SK-N-SH treated with all-trans-retinoic acid at 6 μM for 48 hours (cell line): ENCODE data around the gene C10orf62.

Experiments
- CSRNP3 ChIP-seq: fragments of 250-450 bp; sonication (Bioruptor Pico); IDR thresholded peaks from 2 replicates; pipeline ENCODE4 v1.5.1; 2021; ENCODE audit warnings: mild to moderate bottlenecking, moderate library complexity
- PATZ1 ChIP-seq: fragments of 250-450 bp; sonication (Bioruptor Pico); IDR thresholded peaks from 2 replicates; pipeline ENCODE4 v1.8.0; 2020; ENCODE audit warnings: mild to moderate bottlenecking, moderate library complexity, borderline replicate concordance
- POU6F1 ChIP-seq: fragments of 250-450 bp; sonication (Bioruptor Pico); IDR thresholded peaks from 2 replicates; pipeline ENCODE4 v1.8.0; 2021; ENCODE audit warnings: low read depth, mild to moderate bottlenecking, moderate library complexity, borderline replicate concordance
- PPARA ChIP-seq: fragments of 250-450 bp; sonication (Bioruptor Pico); IDR thresholded peaks from 2 replicates; pipeline ENCODE4 v1.5.0; 2020; ENCODE audit warnings: mild to moderate bottlenecking, borderline replicate concordance
- TOX ChIP-seq: fragments of 250-450 bp; sonication (Bioruptor Pico); IDR thresholded peaks from 2 replicates; pipeline ENCODE4 v1.8.0; 2021; ENCODE audit warnings: mild to moderate bottlenecking, moderate library complexity, borderline replicate concordance
- ZC3H10 ChIP-seq: fragments of 250-450 bp; sonication (Bioruptor Pico); IDR thresholded peaks from 2 replicates; pipeline ENCODE4 v1.5.1; 2021; ENCODE audit warnings: mild to moderate bottlenecking, moderate library complexity
- ZFP30 ChIP-seq: fragments of 450-650 bp; formaldehyde crosslinking; IDR thresholded peaks from 2 replicates; pipeline ENCODE4 v1.5.0; 2022; ENCODE audit warnings: mild to moderate bottlenecking, moderate library complexity
- ZNF70 ChIP-seq: fragments of 450-650 bp; formaldehyde crosslinking; IDR thresholded peaks from 2 replicates; pipeline ENCODE4 v1.5.0; 2020; ENCODE audit warnings: mild to moderate bottlenecking, moderate library complexity

GRCh38 chr10:97590748-97591495 is 1.4 kb downstream of the C10orf62 start:
- TF ChIP-seq PATZ1 (CRISPR knock-in tag) (no peak), ZFP30 (no peak), PPARA (no peak), TOX (CRISPR knock-in tag) (no peak), ZC3H10 (no peak), ZNF70 (CRISPR knock-in tag) (no peak), POU6F1 (CRISPR knock-in tag) (no peak), CSRNP3 (CRISPR knock-in tag) (no peak)
